ENCODE measurements around the gene PSMD13.

The PSMD13 gene

DNA sequence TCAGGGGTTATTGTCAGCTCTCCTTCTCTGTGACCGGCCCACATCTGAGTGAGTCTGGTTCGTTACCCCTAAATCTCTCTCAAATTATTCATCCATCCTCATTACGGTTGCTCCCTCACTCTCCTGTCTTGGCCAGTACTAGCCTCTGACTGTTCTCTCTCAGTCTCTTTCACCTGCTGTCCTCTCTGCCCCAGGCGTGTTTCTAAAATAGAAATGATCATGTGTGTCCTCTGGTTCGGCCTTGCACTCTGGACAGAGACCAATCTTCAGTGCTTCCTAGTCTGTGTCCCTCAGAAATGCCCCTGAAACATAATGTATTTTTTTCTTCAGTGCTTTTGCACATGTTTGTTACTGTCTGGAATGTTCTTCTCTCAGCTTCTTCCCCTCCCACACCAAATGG is 4.9 kb downstream of the PSMD13 start:
- no peak for DNase-seq (ENCODE audit: low read depth in 2 of 3, low spot score in 1 of 3)

DNA sequence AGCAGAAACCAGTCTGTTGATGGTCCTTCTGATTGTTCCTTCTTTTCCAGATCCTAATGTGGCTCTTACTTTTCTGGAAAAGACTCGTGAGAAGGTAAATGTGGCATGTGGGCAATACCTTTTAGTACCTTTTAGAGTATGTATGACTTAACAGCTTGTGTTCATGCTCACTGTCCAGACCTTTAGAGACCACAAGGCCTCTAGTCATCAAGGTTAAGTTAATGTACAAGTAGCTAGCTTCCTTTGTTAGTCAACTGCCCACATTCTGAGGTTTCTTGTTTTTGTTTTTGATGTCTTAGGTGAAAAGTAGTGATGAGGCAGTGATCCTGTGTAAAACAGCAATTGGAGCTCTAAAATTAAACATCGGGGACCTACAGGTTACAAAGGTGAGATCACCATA is 7.6 kb downstream of the PSMD13 start:
- no peak for DNase-seq (ENCODE audit: low read depth in 2 of 3, low spot score in 1 of 3)

DNA sequence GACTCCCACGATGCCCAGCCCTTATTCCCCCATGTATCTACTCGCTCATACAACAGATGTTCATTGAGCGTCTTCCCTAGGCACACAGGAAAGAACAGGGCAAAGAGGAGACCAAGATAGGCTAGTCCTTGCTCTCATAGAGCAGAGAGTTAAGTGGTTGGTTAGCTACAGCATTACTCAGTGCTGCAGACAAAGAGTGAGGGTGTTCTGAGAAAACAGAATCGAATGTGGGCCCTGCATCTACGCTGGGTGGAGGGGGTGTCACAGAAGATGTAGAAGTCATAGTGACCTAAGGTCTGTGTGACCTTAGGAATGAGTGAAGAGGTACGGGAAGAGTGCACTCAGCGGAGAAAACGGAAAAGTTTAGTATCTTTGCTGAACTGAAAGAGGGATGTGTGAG is 12.3 kb downstream of the PSMD13 start:
- DNase-seq (ENCODE audit: low read depth in 2 of 3, low spot score in 1 of 3) = no peak

DNA sequence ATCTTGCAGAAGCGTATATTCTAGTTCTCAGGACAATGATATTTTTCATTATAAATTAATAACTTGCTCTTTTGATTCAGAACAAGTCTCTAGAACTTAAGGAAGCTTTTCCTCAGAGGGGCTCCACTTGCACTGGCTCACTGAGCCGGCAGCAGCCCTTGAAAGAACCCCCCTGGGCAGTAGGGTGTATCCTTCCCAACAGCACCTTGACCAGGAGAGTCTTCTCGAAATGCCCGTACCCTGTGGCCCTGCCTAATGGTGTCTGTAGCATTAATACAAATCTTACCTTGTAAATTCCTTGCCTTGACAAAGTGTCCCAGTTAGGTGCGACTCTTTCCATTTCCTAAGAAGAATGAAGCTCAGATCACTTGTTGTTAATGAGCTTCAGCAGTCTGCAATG is 13.5 kb downstream of the PSMD13 start:
- DNase-seq (ENCODE audit: low read depth in 2 of 3, low spot score in 1 of 3) = no peak

DNA sequence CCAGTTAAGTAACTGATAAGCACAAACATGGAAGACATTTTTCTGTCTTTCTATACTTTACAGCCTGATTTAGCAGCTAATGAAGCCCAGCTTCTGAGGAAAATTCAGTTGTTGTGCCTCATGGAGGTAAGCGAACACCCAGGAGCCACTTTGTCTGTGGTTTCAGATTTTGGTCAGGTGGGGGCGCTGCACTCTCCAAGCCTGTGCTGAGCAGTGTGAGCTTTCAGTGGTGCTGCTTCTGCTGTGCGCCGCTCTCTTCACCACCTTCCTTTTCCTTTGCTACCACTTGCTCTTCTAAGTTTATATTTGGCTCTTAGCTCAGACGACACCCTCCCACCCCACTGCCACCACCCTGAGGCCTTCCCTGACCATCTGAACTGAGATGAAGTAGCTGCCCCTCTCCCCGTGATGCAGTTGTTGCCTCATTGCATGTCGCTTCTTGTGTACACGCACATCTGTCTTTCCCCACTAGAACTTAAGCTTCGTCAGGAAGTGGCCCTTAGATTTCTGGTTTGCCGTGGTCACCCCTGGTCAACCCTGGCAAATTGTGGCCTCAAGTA is 14.0 kb downstream of the PSMD13 start:
- peak; percentile 64 to 80 (median 65) for DNase-seq (ENCODE audit: low read depth in 2 of 3, low spot score in 1 of 3)

DNA sequence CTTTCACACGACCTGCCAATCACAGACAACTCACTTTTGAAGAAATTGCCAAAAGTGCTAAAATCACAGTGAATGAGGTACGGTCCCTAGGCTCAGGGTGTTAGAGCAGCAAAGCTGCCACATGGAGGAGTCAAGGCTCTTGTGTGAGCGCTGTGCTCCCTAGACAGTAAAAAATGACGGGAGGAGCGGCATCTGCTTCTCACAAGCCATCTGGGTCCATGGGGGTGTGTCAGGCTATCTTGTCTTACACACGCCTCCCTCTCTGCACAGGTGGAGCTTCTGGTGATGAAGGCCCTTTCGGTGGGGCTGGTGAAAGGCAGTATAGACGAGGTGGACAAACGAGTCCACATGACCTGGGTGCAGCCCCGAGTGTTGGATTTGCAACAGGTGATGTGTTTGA is 14.8 kb downstream of the PSMD13 start:
- no peak for DNase-seq (ENCODE audit: low read depth in 2 of 3, low spot score in 1 of 3)

DNA sequence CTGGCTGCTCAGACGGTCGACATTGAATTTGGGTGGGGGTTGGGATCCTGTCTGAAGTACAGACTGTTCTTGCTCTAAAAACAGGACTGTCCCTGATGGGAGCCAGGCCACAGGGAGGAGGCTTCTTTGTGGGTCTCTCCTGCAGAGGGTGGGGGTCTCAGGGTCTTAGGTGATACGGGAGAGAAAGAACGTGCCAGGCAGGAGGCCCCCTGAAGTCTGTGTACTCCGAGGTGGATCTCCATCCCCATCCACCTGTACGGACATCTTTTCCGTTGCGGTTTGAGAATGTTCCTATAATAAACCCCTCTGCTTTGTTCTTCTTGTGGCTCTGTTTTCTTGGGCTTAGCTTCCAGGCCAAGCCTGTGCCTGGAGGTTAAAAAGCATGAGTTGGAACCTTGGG is 15.9 kb downstream of the PSMD13 start:
- no peak for DNase-seq (ENCODE audit: low read depth in 2 of 3, low spot score in 1 of 3)

DNA sequence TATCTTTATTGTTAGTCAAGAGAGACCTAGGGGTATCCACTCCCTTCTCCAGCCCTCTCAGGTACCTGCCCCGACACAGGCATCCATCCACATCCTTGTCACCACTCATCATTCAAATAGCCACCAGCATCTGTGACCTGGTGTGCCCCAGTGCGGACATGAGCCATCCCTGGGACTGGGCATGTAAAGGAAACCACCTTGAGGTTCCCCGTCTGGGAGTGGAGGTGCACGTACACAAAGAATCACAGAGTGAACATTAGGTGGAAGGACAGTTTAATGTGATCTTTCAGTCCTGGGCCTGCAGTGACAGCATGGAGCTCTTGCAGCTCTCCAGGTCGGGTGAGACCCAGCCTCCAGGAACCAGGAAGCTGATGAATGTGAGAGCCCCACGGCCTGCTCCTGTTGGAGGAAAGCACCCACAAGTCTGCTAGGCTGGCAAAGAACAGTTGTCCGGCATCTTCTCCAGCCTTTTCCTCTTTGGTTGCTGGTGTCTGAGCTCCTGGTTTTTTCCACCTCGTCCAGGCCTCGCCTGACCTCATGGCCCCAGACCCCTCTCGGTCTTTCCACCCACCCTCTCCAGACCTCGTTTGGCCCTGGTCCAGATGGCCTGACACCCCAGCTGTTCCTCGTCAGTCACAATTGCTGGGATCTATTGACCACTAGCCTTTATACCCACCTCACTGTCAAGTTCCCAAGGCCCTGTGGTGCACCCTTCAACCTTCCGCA is 16.5 kb downstream of the PSMD13 start:
- DNase-seq (ENCODE audit: low read depth in 2 of 3, low spot score in 1 of 3) = no peak

DNA sequence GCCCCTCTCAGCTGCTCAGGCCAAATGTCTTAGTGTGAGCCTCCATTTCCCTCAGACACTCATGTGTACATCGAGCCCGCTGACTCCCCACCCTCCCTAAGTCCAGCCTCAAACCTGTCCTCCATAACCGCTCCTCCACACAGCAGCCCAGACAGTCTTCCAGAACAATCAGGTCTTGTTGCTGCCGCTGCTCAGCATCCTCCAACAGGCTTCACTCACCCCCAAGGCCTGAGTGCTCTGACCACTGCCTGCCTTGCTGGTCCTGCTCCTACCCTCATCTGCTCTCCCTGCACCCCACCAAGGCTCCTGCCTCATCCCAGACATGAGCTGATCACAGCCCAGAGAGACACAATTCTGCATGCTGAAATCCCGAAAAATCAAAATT is 17.1 kb downstream of the PSMD13 start:
- DNase-seq (ENCODE audit: low read depth in 2 of 3, low spot score in 1 of 3) = no peak

DNA sequence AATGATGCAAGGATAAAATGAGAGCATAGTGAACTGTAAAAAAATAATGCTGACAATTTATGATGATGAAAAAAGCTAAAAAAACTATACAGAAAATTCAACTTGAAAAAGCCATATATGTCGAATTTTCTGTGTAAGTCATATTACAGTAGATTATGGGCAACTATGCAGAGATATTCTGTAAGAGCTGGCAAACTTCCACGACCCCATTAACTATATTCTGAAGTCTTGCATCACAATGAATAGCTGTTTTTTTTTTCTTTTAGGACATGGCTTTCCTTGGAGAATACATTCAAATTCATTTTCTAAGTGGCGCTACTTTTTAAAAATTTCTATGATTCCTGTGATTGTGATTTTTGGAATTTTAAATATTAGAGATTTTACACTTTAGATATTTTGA is 18.4 kb downstream of the PSMD13 start:
- no peak for DNase-seq (ENCODE audit: low read depth in 2 of 3, low spot score in 1 of 3)

DNA sequence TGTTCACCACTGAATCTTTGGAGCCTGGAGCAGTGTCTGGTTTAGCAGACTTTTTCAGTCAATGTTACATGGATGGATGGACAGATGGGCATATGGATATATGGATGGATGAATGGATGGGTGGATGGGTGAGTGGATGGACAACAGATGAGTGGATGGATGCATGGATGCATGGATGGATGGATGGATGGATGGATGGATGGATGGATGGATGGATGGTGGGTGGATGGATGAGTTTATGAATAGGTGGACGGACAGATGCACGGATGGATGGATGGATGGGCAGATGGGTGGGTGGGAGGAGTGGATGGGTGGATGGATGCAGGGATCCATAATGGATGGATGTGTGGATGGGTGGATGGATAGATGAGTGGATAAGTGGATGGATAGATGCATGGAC is 19.0 kb downstream of the PSMD13 start:
- DNase-seq (ENCODE audit: low read depth in 2 of 3, low spot score in 1 of 3) = no peak

DNA sequence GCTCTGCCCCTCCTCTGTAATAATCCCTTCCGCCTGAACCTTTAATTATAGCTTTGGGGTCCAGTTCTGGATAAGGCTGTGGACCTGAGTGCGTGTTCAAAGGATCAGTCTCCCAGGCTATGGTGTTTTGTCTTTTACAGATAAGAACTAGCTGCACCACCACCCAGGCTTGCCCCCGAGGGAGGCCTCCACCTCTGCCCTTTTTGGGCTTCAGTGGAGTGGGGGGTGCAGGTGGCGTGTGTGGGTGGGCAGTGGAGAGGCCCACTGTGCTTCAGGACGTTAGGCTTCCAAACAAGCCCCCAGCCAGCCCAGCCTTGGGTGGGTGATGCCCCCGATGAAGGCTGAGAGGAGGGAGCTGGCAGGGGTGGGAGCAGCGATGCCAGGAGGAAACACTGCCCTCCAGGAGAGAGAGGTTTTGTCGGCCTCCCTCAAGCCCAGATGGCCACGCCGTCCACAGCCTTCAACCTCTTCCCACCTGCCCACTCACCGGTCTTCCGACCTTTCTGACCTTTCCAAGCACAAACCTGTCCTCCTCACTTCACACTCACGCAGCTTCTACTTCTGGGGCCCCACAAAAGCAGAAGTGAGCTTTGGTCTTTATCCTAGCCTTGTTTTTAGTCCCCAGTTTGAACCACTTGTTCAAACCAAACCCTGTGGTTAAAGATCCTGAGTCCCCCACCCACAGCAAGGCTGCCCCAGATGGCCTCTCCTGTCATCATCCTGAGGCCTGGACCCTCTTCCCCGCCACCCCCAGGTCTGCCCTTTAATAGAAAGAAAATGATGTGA is 20.4 kb downstream of the PSMD13 start:
- no peak for DNase-seq (ENCODE audit: low read depth in 2 of 3, low spot score in 1 of 3)

DNA sequence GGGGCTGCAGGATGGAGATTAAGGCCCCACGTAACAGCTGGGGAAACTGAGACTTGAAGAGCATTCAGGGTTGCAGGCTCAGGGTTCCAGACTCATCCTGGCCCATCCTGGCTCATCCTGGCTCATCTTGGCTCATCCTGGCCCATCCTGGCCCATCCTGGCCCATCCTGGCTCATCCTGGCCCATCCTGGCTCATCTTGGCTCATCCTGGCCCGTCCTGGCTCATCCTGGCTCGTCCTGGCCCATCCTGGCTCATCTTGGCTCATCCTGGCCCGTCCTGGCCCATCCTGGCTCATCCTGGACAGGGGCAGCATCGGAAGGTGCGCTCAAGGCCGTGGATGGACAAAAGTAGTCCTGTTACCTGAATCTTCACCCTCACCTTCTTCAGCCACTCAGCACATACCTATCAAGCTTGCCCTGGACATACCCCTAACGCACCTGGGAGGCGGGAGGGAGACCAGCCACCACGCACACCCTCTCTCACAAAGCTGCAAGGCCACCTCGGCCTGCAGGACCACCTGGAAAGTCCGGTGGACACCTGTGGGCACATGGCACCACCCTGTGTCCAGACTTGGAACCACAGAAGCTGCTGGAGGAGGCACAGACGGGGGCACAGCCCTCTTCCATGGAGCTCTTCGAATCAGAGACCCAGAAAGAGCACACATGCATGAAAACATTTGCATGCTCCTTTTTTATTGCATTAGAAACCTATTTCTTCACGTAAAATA is 21.2 kb downstream of the PSMD13 start:
- DNase-seq (ENCODE audit: low read depth in 2 of 3, low spot score in 1 of 3) = no peak

DNA sequence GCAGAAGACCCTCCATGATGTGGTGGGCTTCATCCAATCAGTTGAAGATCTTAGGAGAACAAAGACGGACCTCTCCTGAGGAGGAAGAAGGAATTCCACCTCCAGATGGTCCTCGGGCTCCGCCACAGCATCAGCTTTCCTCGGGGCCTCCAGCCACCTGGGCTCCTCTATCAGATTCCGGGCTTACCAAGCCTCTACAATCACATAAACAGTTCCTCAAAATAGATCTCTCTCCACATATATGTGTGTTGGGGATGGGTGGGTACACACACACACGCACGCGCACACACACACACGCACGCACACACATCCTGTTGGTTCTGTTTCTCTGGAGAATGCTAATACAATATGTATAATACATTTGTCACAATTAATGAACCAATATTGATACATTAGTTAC is 22.6 kb downstream of the PSMD13 start:
- no peak for DNase-seq (ENCODE audit: low read depth in 2 of 3, low spot score in 1 of 3)

DNA sequence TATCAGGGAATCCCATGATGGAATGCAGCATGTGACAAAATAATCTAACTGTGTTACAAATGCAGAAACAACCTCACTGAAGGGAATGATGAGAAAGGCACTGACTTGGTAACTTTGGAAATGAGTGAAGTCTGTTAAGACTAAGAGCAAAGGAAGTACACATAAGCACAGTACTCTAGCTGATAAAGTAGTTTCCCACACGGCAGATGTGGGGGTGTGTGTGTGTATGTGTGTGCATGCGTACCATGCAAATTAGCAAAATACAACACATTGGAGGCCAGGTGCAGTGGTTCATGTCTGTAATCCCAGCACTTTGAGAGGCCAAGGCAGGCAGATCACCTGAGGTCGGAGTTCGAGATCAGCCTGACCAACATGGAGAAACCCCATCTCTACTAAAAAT is 24.8 kb downstream of the PSMD13 start:
- no peak for DNase-seq (ENCODE audit: low read depth in 2 of 3, low spot score in 1 of 3)

DNA sequence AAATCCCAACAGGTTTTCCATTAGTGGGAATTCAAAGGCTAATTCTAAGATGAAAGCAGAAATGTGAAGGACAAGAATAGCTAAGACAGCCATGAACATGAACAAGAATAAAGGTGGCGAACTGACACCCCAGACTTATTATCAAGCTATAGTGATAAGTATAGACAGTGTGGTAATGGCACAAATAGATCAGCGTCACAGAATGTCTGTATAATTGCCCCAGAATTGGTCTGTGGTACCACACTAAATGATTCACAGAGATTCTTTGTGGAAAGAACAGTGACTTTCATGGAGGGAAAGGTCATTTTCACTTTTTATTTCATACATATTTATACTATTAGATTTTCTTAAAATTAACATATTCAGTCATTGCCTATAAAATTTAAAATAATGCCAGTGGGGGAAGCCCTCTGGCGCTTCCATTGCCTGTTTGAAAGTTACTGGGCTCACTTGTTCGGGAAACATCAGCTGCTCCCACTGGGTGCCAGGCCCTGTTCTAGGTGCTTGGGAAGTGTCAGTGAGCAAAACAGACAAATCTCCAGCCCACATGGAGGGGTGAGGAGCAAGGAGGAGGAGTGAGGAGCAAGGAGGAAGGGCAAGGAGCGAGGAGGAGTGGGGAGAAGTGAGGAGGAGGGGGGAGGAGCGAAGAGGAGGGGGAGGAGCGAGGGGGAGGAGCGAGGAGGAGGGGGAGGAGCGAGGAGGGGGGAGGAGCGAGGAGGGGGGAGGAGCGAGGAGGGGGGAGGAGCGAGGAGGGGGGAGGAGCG is 30.1 kb downstream of the PSMD13 start:
- DNase-seq (ENCODE audit: low read depth in 2 of 3, low spot score in 1 of 3) = peak in 1 of 3 donors; percentile 22

DNA sequence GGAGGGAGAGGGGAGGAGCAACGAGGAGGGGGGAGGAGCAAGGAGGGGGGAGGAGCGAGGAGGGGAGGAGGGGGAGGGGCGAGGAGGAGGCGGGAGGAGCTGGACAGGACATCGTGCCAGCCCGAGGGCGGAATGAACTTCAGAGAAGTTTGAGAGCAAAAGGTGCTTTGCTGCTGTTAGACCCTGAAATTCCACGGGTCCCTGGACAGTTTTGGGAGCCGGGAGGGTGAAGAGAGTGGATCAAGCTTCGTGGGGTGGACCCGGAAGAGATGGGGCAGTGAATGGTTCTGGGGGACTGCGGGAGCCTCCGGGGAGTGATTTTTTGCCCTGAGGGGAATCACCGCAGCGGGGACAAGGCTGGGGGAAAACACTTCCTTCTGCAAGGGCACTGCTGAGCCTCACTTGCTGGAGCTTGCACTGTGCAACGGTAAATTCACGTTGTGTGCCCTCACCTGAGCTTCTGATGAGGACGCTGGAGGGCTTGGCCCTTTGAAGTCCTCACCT is 30.8 kb downstream of the PSMD13 start:
- DNase-seq (ENCODE audit: low read depth in 2 of 3, low spot score in 1 of 3) = peak in 1 of 3 donors; percentile 31

DNA sequence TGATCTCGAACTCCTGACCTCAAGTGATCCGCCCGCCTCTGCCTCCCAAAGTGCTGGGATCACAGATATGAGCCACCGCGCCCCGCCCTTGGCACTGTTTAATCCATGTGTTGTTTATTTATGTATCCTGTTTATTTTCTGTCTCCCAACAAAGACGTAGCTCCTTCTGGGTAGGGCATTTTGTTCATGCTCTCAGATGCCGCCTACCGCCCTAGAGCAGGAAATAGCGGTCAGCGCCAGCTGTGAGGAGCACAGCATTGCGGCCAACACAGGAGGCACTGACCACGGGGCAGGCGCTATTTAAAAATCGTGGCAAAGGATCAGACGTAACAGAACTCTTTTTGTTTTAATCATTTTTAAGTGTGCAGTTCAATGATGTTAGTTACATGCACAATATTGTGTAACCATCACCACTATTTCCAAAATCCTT is 32.0 kb downstream of the PSMD13 start:
- peak in 1 of 3 donors; percentile 14 for DNase-seq (ENCODE audit: low read depth in 2 of 3, low spot score in 1 of 3)

DNA sequence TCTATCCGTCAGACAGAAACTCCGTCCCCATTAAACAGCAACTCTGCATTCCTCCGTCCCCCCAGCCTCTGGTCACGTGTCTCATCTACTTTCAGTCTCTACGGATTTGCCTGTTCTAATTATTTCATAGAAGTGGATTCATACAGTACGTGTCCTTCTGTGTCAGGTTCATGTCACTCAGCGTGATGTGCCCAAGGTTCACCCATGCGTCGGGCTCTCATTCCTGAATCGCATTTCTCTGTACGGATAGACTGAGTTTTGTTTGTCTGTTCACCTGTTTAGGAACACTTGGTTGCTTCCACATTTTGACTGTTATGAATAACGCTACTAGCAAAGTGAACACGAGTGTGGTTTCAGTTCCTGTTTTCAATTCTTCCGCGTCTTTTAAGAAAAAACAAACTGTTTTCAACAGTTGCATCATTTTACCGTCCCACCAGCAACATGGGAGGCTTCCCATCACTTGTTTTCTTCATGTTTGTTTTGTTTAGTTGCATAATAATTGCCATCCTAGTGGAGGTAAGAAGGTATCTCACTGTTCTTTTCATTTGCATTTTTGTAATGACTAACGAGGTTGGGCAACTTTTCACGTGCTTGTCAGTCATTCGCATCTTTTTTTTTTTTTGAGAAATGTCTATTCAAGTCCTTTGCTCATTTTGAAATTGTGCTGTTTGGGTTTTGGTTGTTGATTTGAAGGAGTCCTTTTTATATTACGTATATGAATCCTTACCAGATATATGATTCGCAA is 32.5 kb downstream of the PSMD13 start:
- peak in 1 of 3 donors; percentile 43 for DNase-seq (ENCODE audit: low read depth in 2 of 3, low spot score in 1 of 3)
